D721Med (cell line): ENCODE results near the gene NOB1.

Source experiments
- DNase-seq: peaks from one replicate; pipeline ENCODE4 v3.0.0; 2011; ENCODE audit warnings: low spot score; ENCODE audit not compliant: insufficient read length
- FAIRE-seq: peaks from 2 replicates; lab custom pipeline; 2011; peaks lifted over from hg19 to GRCh38; lab: Jason Lieb, UNC
- CTCF ChIP-seq: IDR thresholded peaks from 2 replicates; pipeline ENCODE4 v1.5.1; 2012; ENCODE audit warnings: mild to moderate bottlenecking, control low read depth; ENCODE audit not compliant: insufficient read depth; ENCODE audit errors: missing control alignments

NOB1 gene

GRCh38 chr16:69725480-69726312, 29.0 kb downstream of the NOB1 start:
- no peak for TF ChIP-seq CTCF
- DNase-seq (no peak), FAIRE-seq (no peak)

GRCh38 chr16:69724981-69725479, 29.7 kb downstream of the NOB1 start:
- TF ChIP-seq CTCF, result no peak
- FAIRE-seq, result no peak

GRCh38 chr16:69724414-69724873, 30.3 kb downstream of the NOB1 start:
- DNase-seq (no peak), FAIRE-seq (no peak)
- TF ChIP-seq CTCF, result no peak

More at GRCh38 chr16:69724981-69725479, 29.7 kb downstream of the NOB1 start:
- DNase-seq, result no peak

GRCh38 chr16:69721441-69721957, 33.2 kb downstream of the NOB1 start:
- DNase-seq, result no peak

GRCh38 chr16:69720822-69721430, 33.8 kb downstream of the NOB1 start:
- DNase-seq (no peak), FAIRE-seq (no peak)
- TF ChIP-seq CTCF, result no peak

More at GRCh38 chr16:69721441-69721957, 33.2 kb downstream of the NOB1 start:
- no peak for TF ChIP-seq CTCF
- FAIRE-seq, result no peak

GRCh38 chr16:69718111-69718764, 36.5 kb downstream of the NOB1 start:
- FAIRE-seq (no peak), DNase-seq (no peak)
- no peak for TF ChIP-seq CTCF
